Measurements from ENCODE around the gene SH3BP4. TPM values are rescaled to one million over a fixed set of nuclear protein-coding genes. Genes with fewer than 3 reads are reported as not detected.
A peak's percentile ranks its signal among the peaks of the same experiment; 100 is the strongest.

SH3BP4 gene
- total RNA-seq, 1 experiment from 2014 or later = 93.8 TPM

GRCh38 chr2:235043762-235044500 is 92.1 kb downstream of the SH3BP4 start:
- no peak overlapping the region for H3K18ac ChIP-seq (ENCODE audit: insufficient read length, low read depth, low read length)
- Mint-ChIP-seq H3K4me3 (no peak overlapping the region), H3K4me1 (peaks cover 7 to 12% of the 10 kb centered on the region in 2 experiments), H3K9me3 (no peaks in the 10 kb centered on the region), H3K27me3 (ENCODE audit: low read depth) (no peaks in the 10 kb centered on the region), H3K36me3 (ENCODE audit: insufficient read depth in 1 of 3, low read depth in 3 of 3) (peaks cover 42 to 87% (median 83%) of the 10 kb centered on the region in 3 experiments), H3K27ac (peak overlapping the region; percentile 82 to 89 (median 82); a peak in 3 of 7 replicates)
- H3K9me3 ChIP-seq (ENCODE audit: control insufficient read depth, low read depth, low read length) = no peaks in the 10 kb centered on the region
- H3K79me2 ChIP-seq (ENCODE audit: insufficient read depth, low read length) = no peaks in the 10 kb centered on the region; the same call in 1 of the 2 replicates
- H3K56ac ChIP-seq (ENCODE audit: insufficient read length, low read depth, low read length) = no peak overlapping the region
- H4K5ac ChIP-seq (ENCODE audit: insufficient read length, low read depth, low read length) = no peak overlapping the region
- H3K27me3 ChIP-seq (ENCODE audit: insufficient read depth, low read length) = no peaks in the 10 kb centered on the region
- no peak overlapping the region for H3K4ac ChIP-seq (ENCODE audit: low read depth, low read length)
- H3K23me2 ChIP-seq (ENCODE audit: insufficient read length, low read depth, low read length, poor library complexity, severe bottlenecking) = no peaks in the 10 kb centered on the region
- no peak for DNase-seq
- no peak overlapping the region for H4K91ac ChIP-seq (ENCODE audit: insufficient read length, low read depth, low read length)
- no peak for TF ChIP-seq CTCF (conservative IDR thresholded peaks at IDR 0.05)
- no peak overlapping the region for H3K23ac ChIP-seq (ENCODE audit: insufficient read length, low read depth, low read length)
- H3K79me1 ChIP-seq (ENCODE audit: insufficient read depth, low read depth, low read length, poor library complexity, severe bottlenecking) = no peaks in the 10 kb centered on the region
- no peak overlapping the region for H3T11ph ChIP-seq (ENCODE audit: low read length)
- H4K8ac ChIP-seq (replicated peaks; ENCODE audit: insufficient read length, low read depth, low read length) = no peak overlapping the region
- H2AK5ac ChIP-seq (ENCODE audit: insufficient read length, low read length) = no peak overlapping the region
- WGBS (ENCODE audit: extremely low coverage, insufficient read length, low lambda C conversion rate) = no CpG with 5 or more reads among the region's 22 CpGs
- no peak overlapping the region for H2BK5ac ChIP-seq (ENCODE audit: insufficient read length, low read length)
- no peaks in the 10 kb centered on the region for H4K20me1 ChIP-seq (ENCODE audit: control insufficient read depth, insufficient read depth, insufficient read length)
- no peak overlapping the region for H2BK120ac ChIP-seq (ENCODE audit: low read depth, low read length, poor library complexity, severe bottlenecking)
- H3K27ac ChIP-seq (ENCODE audit: insufficient read length, low read depth, low read length) = no peak overlapping the region
- H2AFZ ChIP-seq (ENCODE audit: low read length) = no peak overlapping the region
- H2BK12ac ChIP-seq (ENCODE audit: insufficient read length, low read depth, low read length) = no peak overlapping the region
- no peak overlapping the region for H3K9ac ChIP-seq (ENCODE audit: extremely low read depth, insufficient read length, low read length)
- H3K4me2 ChIP-seq (ENCODE audit: insufficient read depth, insufficient read length, low read length) = no peak overlapping the region
- no peaks in the 10 kb centered on the region for H3K4me1 ChIP-seq (ENCODE audit: insufficient read depth, low read length)
- H2BK15ac ChIP-seq (ENCODE audit: low read depth, low read length) = no peak overlapping the region
- no peak overlapping the region for H2BK20ac ChIP-seq (ENCODE audit: low read depth, low read length, poor library complexity, severe bottlenecking)
- H3K14ac ChIP-seq (ENCODE audit: insufficient read depth, low read length) = no peak overlapping the region
